ENCODE data around the gene NCK2. TPM values are rescaled to one million over a fixed set of nuclear protein-coding genes. Genes with fewer than 3 reads are reported as not detected.

NCK2 gene
- total RNA-seq, 2 donors from 2014 or later, result 41.0 to 50.0 TPM

DNA sequence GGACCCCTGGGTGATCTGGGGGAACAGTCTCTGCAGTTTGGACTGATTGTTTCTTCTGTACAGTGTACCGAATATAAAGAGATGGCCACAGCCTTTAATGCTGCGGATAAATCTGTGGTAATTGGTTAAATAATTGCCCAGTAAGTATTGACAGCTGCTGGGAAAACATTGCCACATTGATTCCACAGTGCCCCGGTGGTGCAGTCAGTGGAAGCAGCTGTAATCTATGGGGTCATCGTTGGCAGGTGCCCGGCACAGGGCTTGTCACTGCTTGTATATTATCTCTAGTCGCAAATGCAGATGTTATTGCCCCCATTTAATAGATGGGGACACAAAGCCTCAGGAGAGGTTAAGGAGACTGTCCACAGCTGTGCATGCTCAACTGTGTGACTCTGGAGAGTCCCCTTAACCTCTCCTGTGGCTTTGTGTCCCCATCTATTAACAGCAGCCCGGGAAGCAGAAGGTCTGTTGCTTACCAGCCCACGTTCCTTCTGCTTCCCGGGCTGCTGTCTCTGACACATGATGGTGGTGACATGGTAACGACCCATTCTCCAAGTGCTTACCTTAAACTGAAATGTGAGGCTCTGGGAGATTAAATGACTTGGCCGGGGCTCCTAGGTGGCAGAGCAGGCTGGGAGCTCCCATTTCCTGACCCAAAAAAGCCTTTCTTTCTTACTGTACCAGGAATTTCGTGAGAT, 76.9 kb downstream of the NCK2 start:
- TF ChIP-seq, protein P1, sequence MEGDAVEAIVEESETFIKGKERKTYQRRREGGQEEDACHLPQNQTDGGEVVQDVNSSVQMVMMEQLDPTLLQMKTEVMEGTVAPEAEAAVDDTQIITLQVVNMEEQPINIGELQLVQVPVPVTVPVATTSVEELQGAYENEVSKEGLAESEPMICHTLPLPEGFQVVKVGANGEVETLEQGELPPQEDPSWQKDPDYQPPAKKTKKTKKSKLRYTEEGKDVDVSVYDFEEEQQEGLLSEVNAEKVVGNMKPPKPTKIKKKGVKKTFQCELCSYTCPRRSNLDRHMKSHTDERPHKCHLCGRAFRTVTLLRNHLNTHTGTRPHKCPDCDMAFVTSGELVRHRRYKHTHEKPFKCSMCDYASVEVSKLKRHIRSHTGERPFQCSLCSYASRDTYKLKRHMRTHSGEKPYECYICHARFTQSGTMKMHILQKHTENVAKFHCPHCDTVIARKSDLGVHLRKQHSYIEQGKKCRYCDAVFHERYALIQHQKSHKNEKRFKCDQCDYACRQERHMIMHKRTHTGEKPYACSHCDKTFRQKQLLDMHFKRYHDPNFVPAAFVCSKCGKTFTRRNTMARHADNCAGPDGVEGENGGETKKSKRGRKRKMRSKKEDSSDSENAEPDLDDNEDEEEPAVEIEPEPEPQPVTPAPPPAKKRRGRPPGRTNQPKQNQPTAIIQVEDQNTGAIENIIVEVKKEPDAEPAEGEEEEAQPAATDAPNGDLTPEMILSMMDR (IDR thresholded peaks at IDR 0.05), result no peak
- H3K36me3 ChIP-seq, result no peaks in the 10 kb centered on the region
- peaks cover 0 to 18% of the 10 kb centered on the region in 2 donors for H3K4me1 ChIP-seq (ENCODE audit: control insufficient read depth in 1 of 2, low read depth in 2 of 2)
- DNase-seq (ENCODE audit: low spot score), result no peak
- no peaks in the 10 kb centered on the region for H3K27me3 ChIP-seq (replicated peaks; ENCODE audit: insufficient read depth)
- no peaks in the 10 kb centered on the region for H3K9me3 ChIP-seq
- no peak for ATAC-seq (ENCODE audit: insufficient number of reproducible peaks, low FRiP score, low read depth)
- H3K27ac ChIP-seq, result no peak overlapping the region
- H3K4me3 ChIP-seq, result no peak overlapping the region

DNA sequence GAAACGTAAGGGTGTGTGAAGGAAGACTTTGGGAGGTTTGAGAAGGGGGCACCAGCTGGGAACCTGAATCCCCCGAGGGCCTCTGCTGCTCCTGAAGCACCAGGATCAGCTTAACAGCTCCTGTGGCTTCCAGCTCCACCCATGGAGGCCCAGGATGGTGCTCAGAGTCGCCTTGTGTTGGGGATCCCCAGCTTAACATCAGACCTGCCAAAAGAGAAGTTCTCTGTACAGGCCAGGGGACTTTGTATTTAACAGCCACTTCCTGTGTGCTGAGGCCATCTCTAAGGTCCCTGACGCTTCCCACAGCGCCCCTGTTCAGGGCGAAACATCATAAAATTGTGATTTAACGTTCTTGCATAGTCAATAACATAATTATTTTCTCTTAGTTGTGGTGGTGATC, 77.5 kb downstream of the NCK2 start:
- H3K9me3 ChIP-seq, result no peaks in the 10 kb centered on the region
- no peaks in the 10 kb centered on the region for H3K27me3 ChIP-seq (replicated peaks; ENCODE audit: insufficient read depth)
- ATAC-seq (ENCODE audit: insufficient number of reproducible peaks, low FRiP score, low read depth) (no peak), DNase-seq (ENCODE audit: low spot score) (no peak)
- TF ChIP-seq, protein P1 (IDR thresholded peaks at IDR 0.05), result no peak
- no peak overlapping the region for H3K4me3 ChIP-seq
- peaks cover 0 to 19% of the 10 kb centered on the region in 2 donors for H3K4me1 ChIP-seq (ENCODE audit: control insufficient read depth in 1 of 2, low read depth in 2 of 2)
- no peaks in the 10 kb centered on the region for H3K36me3 ChIP-seq
- no peak overlapping the region for H3K27ac ChIP-seq

DNA sequence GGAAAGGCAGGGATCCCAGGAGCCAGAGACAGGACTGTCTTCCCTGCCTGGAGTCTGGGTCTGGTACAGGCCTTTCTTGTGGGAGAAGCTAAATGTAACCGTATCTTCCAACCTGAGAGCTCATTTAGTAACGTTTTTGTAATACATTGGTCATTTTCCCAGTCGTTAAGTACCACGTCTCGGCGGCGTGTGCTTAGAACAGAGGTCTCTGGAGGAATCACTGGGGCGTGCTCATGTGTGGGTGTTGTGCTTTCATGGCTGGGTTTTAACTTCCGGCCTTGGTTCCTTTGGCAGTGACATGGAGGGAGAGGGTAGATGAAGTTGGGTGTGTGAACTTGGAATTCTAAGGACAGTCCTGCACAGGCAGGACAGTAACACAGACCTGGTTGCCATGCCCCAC, 79.7 kb downstream of the NCK2 start:
- Histone ChIP-seq H3K27ac (no peak overlapping the region), H3K36me3 (no peaks in the 10 kb centered on the region), H3K4me3 (no peak overlapping the region), H3K9me3 (no peaks in the 10 kb centered on the region), H3K4me1 (ENCODE audit: control insufficient read depth in 1 of 2, low read depth in 2 of 2) (peaks cover 14 to 40% of the 10 kb centered on the region in 2 donors), H3K27me3 (replicated peaks; ENCODE audit: insufficient read depth) (no peaks in the 10 kb centered on the region)
- no peak for DNase-seq (ENCODE audit: low spot score)
- TF ChIP-seq, protein P1 (IDR thresholded peaks at IDR 0.05), result no peak
- no peak for ATAC-seq (ENCODE audit: insufficient number of reproducible peaks, low FRiP score, low read depth)

DNA sequence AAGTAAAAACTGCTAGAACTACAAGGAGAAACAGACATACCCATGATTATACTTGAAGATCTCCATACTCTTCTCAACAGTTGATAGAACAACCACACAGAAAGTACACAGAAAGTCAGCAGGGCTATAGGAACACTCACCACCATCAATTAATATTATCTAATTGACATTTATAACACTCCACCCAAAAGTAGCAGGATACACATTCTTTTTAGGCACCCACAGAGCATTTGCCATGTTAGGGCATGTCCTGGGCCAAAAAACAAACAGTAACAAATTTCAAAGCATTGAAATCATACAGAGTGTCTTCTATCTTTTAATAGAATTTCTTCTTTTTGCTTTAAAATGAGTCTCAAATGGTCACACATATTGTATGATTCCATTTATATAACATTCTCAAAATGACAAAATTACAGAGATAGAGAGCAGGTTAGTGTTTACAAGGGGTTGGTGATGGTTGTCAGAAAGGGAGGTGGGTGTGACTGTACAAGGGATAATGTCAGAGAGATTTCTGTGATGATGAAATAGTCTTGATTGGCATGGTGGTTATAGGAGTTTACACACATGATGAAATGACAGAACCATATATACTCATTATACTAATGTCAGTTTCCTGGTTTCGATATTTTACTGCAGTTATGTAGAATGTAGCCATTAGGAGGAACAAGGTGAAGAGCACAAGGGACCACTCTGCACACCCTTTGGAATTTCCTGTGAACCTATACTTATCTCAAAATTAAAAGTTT, 82.8 kb downstream of the NCK2 start:
- H3K27me3 ChIP-seq (replicated peaks; ENCODE audit: insufficient read depth), result no peaks in the 10 kb centered on the region
- peaks cover 6% of the 10 kb centered on the region for H3K9me3 ChIP-seq
- no peak overlapping the region for H3K27ac ChIP-seq
- no peak for ATAC-seq (ENCODE audit: insufficient number of reproducible peaks, low FRiP score, low read depth)
- TF ChIP-seq, protein P1 (IDR thresholded peaks at IDR 0.05), result no peak
- H3K36me3 ChIP-seq, result no peaks in the 10 kb centered on the region
- no peak for DNase-seq (ENCODE audit: low spot score)
- no peak overlapping the region for H3K4me3 ChIP-seq
- peaks cover 16 to 35% of the 10 kb centered on the region in 2 donors for H3K4me1 ChIP-seq (ENCODE audit: control insufficient read depth in 1 of 2, low read depth in 2 of 2)

DNA sequence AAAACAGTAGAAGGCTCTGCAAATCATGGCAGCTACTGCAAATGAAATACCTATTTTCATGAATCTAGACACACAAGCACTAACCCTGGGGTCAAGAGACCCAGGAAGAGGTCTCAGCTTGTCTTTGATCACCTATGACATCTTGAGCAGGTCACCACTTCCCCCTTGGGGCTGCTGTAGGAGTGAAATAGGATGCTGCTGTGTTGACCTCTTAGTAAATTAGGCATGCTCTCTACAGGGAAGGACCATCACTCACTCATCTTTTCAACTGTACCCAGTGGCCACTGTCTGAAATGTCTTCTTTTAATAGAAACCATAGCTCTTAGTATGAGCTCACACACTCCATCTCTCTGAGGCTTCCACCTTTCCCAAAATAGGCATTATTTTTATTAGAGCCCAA, 83.8 kb downstream of the NCK2 start:
- Histone ChIP-seq H3K36me3 (no peaks in the 10 kb centered on the region), H3K4me1 (ENCODE audit: control insufficient read depth in 1 of 2, low read depth in 2 of 2) (peaks cover 16 to 31% of the 10 kb centered on the region in 2 donors), H3K27ac (peak overlapping the region in 1 of 2 donors; percentile 4), H3K9me3 (peaks cover 6% of the 10 kb centered on the region), H3K27me3 (replicated peaks; ENCODE audit: insufficient read depth) (no peaks in the 10 kb centered on the region), H3K4me3 (no peak overlapping the region)
- TF ChIP-seq, protein P1 (IDR thresholded peaks at IDR 0.05), result no peak
- ATAC-seq (ENCODE audit: insufficient number of reproducible peaks, low FRiP score, low read depth) (no peak), DNase-seq (ENCODE audit: low spot score) (no peak)
